Stomach (tissue), 9 donors: ENCODE results near the gene PEX10. TPM values are rescaled to one million over a fixed set of nuclear protein-coding genes. Genes with fewer than 3 reads are reported as not detected.

Experiments
- DNase-seq, 2 donors: peaks; one replicate each; pipeline versions ENCODE4 v3.0.0 to v3.0.0-alpha.2; 2013 to 2019
- H3K27ac ChIP-seq, 5 donors: fragments of 200-600 bp in 4 of 5; sonication (generic) in 4 of 5; one replicate each; pipeline ENCODE4 v1.5.1; 2013 to 2019; ENCODE audit warnings: mild to moderate bottlenecking in 1 of 5, moderate library complexity in 1 of 5
- H3K27me3 ChIP-seq, 3 donors: fragments of 200-600 bp; sonication (generic); one replicate each; pipeline ENCODE4 v1.5.1; 2017 to 2019; ENCODE audit warnings: mixed run types in 1 of 3
- H3K36me3 ChIP-seq, 4 donors: fragments of 200-600 bp; sonication (generic); 1 replicate in 3 of 4; 2 replicates in 1 of 4; pipeline ENCODE4 v1.5.1; 2016 to 2019
- H3K4me1 ChIP-seq, 4 donors: fragments of 200-600 bp; sonication (generic); one replicate each; pipeline ENCODE4 v1.5.1; 2016 to 2019
- H3K4me3 ChIP-seq, 4 donors: fragments of 200-600 bp; sonication (generic) in 3 of 4; one replicate each; pipeline ENCODE4 v1.5.1; 2016 to 2019; ENCODE audit warnings: mild to moderate bottlenecking in 1 of 4
- H3K9me3 ChIP-seq, 4 donors: fragments of 200-600 bp; sonication (generic); one replicate each; pipeline ENCODE4 v1.5.1; 2016 to 2019
- EP300 ChIP-seq: sonication (generic); formaldehyde crosslinking; IDR thresholded peaks from one replicate; pipeline ENCODE4 v1.6.1; 2017; ENCODE audit warnings: antibody characterized with exemption
- POLR2A ChIP-seq, 4 donors: fragments of 450-650 bp; IDR thresholded peaks; one replicate each; pipeline ENCODE4 v1.6.1; 2016; ENCODE audit warnings: antibody characterized with exemption in 4 of 4, control low read depth in 2 of 4, mild to moderate bottlenecking in 1 of 4, moderate library complexity in 1 of 4
- POLR2AphosphoS5 ChIP-seq, 3 donors: sonication (generic); formaldehyde crosslinking; IDR thresholded peaks; one replicate each; pipeline ENCODE4 v1.6.1; 2016; ENCODE audit warnings: antibody characterized with exemption in 3 of 3
- WGBS, 5 donors: extraction: QIAGEN DNeasy Blood & Tissue Kit in 3 of 5; methylation state at CpG; one replicate each; pipeline versions ENCODE4 v1.1.5 to v1.1.7; 2013 to 2018; 5-methylcytosine and 5-hydroxymethylcytosine counted together
- intact Hi-C: fragments of 100-400 bp; cut with DNase I; formaldehyde crosslinking; loops from one replicate; pipeline ENCODE4 v1.15.1; 2023; ENCODE audit warnings: low total_unique reads
- polyA plus RNA-seq, 3 donors: library from polyadenylated mRNA; stranded (reverse); fragments of 200-250 nt; gene quantifications; one replicate each; pipeline ENCODE4 v1.2.3, GENCODE V29; 2013
- total RNA-seq, 5 donors: library from RNA; depleted of rRNA; stranded (reverse); fragments of >200 nt; gene quantifications; one replicate each; pipeline versions ENCODE4 v1.1.0 to v1.2.3, GENCODE V29; 2014 to 2016
- TF ChIP-seq, protein P1 (sequence below), 7 experiments: fragments of 450-650 bp in 4 of 7; fragments of 200-600 bp in 3 of 7; sonication (generic) in 3 of 7; IDR thresholded peaks; one replicate each; pipeline ENCODE4 v1.5.1; 2016 to 2019; ENCODE audit warnings: antibody characterized with exemption in 7 of 7, control low read depth in 2 of 7, mild to moderate bottlenecking in 1 of 7
- donor health status: healthy with polysubstance abuse.
- donor health status: Bipolar disorder and iron deficiency.
- donor health status: healthy.

PEX10 gene
- total and polyA plus RNA-seq, 8 donors: 0.87 to 27.2 (median 15.7) TPM

DNA sequence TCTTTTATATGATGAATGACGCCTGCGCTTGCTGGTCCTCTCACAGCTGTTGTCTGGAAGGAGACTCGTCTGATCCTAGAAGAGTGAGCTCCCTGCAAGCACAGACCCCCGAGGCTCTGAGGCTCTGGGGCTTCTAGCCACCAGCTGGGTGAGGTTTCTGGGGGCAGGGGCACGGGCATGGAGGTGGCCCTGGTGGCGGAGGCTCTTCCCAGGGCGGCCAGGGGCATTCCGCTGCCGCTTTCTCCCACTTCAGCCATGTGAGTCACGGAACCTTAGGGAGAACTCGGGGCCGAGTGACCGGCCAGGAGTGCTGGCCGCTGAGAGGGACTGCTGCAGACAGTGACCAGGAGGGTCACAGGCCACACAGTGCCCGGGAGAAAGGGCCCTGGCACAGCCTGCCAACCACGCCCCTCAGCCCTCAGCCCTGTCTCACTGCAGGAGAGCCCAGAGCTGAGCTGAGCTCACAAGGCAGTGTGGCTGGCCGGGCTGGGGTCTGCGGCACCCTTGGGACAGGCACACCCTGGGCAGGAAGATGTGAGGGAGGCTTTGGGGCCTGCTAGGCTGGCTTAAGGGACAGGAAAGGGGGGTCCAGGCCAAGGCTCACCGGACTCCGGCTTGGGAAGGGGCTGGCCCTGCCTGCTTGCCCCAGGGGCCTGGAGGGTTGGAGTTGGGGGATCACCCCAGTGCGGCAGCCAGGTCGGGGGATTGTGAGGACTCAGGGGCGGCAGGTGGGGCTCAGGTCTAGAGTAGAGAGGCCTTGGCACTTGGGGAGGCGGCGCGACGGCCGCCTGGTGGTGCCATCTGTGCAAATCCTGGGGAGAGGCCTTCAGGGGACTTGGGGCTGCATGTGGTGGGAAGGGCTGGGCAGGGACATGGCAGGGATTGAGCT is 56.7 kb downstream of the PEX10 start:
- H3K27me3 ChIP-seq: no peaks in the 10 kb centered on the region
- no peak for DNase-seq
- H3K27ac ChIP-seq: no peak overlapping the region
- peaks cover 0 to 14% (median 6%) of the 10 kb centered on the region in 4 donors for H3K36me3 ChIP-seq
- 84 to 94% (median 89%) methylated on average over 17 to 28 of the region's 28 CpGs for WGBS, 5 donors
- intact Hi-C loops: no loop called here
- no peaks in the 10 kb centered on the region for H3K9me3 ChIP-seq
- no peak overlapping the region for H3K4me3 ChIP-seq
- TF ChIP-seq POLR2AphosphoS5 (IDR thresholded peaks at IDR 0.05) (no peak), POLR2A (IDR thresholded peaks at IDR 0.05) (no peak), EP300 (no peak)
- TF ChIP-seq, protein P1, sequence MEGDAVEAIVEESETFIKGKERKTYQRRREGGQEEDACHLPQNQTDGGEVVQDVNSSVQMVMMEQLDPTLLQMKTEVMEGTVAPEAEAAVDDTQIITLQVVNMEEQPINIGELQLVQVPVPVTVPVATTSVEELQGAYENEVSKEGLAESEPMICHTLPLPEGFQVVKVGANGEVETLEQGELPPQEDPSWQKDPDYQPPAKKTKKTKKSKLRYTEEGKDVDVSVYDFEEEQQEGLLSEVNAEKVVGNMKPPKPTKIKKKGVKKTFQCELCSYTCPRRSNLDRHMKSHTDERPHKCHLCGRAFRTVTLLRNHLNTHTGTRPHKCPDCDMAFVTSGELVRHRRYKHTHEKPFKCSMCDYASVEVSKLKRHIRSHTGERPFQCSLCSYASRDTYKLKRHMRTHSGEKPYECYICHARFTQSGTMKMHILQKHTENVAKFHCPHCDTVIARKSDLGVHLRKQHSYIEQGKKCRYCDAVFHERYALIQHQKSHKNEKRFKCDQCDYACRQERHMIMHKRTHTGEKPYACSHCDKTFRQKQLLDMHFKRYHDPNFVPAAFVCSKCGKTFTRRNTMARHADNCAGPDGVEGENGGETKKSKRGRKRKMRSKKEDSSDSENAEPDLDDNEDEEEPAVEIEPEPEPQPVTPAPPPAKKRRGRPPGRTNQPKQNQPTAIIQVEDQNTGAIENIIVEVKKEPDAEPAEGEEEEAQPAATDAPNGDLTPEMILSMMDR (IDR thresholded peaks at IDR 0.05): no peak
- peaks cover 10 to 28% (median 14%) of the 10 kb centered on the region in 4 donors for H3K4me1 ChIP-seq

DNA sequence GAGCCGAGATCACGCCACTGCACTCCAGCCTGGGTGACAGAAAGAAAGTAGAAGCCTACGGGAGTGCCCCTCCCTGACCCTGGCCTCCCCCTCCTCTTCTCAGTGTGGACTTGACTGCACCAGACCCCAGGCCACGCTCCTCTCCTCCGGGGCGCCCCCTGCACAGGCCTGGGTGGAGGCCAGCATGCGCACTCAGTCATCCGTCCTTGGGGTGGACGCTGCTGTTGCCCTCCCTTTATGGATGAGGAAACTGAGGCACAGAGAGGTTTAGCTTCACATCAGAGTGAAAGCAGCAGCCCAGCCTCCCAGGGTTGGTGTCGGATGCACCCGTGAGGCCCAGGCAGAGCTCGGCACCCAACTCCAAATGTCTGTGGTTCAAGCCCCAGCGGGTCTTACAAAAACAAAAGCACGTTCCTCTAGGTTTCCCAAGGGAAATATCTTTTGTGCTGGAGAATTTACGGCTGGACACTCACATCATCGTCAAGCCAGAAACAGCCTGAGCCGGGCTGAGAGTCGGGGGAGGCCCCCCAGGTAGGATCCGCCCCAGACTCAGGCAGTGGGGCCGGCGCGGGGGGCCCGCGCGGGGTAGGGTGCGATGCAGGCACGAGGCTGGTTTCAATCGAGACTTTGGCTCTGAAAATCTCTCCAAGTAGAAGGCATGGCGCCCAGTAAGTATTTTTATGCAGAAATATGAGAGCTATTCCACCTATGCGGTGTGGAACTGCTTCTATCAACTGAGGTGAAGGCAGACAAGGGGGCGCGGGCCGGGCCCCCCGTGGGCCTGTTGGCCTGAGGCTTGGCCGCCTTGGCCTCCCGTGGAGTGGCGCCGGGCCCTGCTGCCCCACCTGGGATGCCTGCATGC is 57.6 kb downstream of the PEX10 start:
- Histone ChIP-seq H3K27ac (no peak overlapping the region), H3K27me3 (no peaks in the 10 kb centered on the region)

More for the DNA sequence above, 57.6 kb downstream of the PEX10 start:
- Histone ChIP-seq H3K36me3 (peaks cover 0 to 14% (median 6%) of the 10 kb centered on the region in 4 donors), H3K4me3 (no peak overlapping the region), H3K9me3 (no peaks in the 10 kb centered on the region), H3K4me1 (peaks cover 10 to 28% (median 14%) of the 10 kb centered on the region in 4 donors)
- DNase-seq: no peak
- 84 to 94% (median 93%) methylated on average over 37 to 38 of the region's 38 CpGs for WGBS, 5 donors
- TF ChIP-seq, protein P1 (IDR thresholded peaks at IDR 0.05): no peak
- no peak for TF ChIP-seq POLR2A (IDR thresholded peaks at IDR 0.05)
- TF ChIP-seq EP300: no peak
- TF ChIP-seq POLR2AphosphoS5 (IDR thresholded peaks at IDR 0.05): no peak
- intact Hi-C loops: no loop called here

Other genes with a start within 250 kb of the PEX10 start
- 100 to 1,000 TPM in 1 of 5 donors, 10 to 100 TPM in 3, 1 to 10 TPM in 1; 8.2 to 170 (median 25.8) TPM for gene FAAP20, start 217.8 kb downstream of the PEX10 start, total RNA-seq
- gene FAAP20, start 217.8 kb downstream of the PEX10 start, polyA plus RNA-seq: 100 to 1,000 TPM in 2 of 3 donors, 10 to 100 TPM in 1; 91.3 to 120 (median 101) TPM
- 10 to 100 TPM; 18.7 to 84.0 (median 32.7) TPM for gene SKI, start 184.2 kb downstream of the PEX10 start, total RNA-seq
- 10 to 100 TPM in 2 of 3 donors, 1 to 10 TPM in 1; 7.4 to 14.8 (median 13.9) TPM for gene SKI, start 184.2 kb downstream of the PEX10 start, polyA plus RNA-seq
- gene MORN1, start 21.0 kb downstream of the PEX10 start, total RNA-seq: 10 to 100 TPM in 3 of 5 donors, 1 to 10 TPM in 2; 3.1 to 18.1 (median 15.8) TPM
- 1 to 10 TPM; 2.6 to 5.7 (median 3.7) TPM for gene MORN1, start 21.0 kb downstream of the PEX10 start, polyA plus RNA-seq
- gene RER1, start 20.7 kb downstream of the PEX10 start, total RNA-seq: 10 to 100 TPM; 58.2 to 73.6 (median 69.6) TPM
- 10 to 100 TPM; 38.2 to 63.8 (median 53.3) TPM for gene RER1, start 20.7 kb downstream of the PEX10 start, polyA plus RNA-seq
- 1 to 10 TPM in 2 of 5 donors, under 1 TPM in 1, not detected in 2; 0.55 to 4.5 (median 1.3) TPM for gene PLCH2, start 63.7 kb upstream of the PEX10 start, total RNA-seq
- gene PLCH2, start 63.7 kb upstream of the PEX10 start, polyA plus RNA-seq: 10 to 100 TPM in 1 of 3 donors, under 1 TPM in 2; 0.75 to 24.9 (median 0.76) TPM
- 10 to 100 TPM in 4 of 5 donors, 1 to 10 TPM in 1; 6.4 to 86.0 (median 27.9) TPM for gene PANK4, start 114.0 kb upstream of the PEX10 start, total RNA-seq
- 10 to 100 TPM in 2 of 3 donors, 1 to 10 TPM in 1; 7.6 to 17.2 (median 15.6) TPM for gene PANK4, start 114.0 kb upstream of the PEX10 start, polyA plus RNA-seq
- gene HES5, start 117.7 kb upstream of the PEX10 start, total RNA-seq: 1 to 10 TPM in 1 of 5 donors, not detected in 4; 9.6 TPM
- gene HES5, start 117.7 kb upstream of the PEX10 start, polyA plus RNA-seq: under 1 TPM in 1 of 3 donors, not detected in 2; 0.25 TPM
- gene TNFRSF14, start 143.8 kb upstream of the PEX10 start, total RNA-seq: 100 to 1,000 TPM in 3 of 5 donors, 10 to 100 TPM in 2; 33.2 to 413 (median 301) TPM
- 100 to 1,000 TPM in 1 of 3 donors, 10 to 100 TPM in 2; 58.0 to 128 (median 64.8) TPM for gene TNFRSF14, start 143.8 kb upstream of the PEX10 start, polyA plus RNA-seq
- 100 to 1,000 TPM in 1 of 5 donors, 10 to 100 TPM in 3, 1 to 10 TPM in 1; 8.5 to 668 (median 21.0) TPM for gene PRXL2B, start 174.2 kb upstream of the PEX10 start, total RNA-seq
- gene PRXL2B, start 174.2 kb upstream of the PEX10 start, polyA plus RNA-seq: 10 to 100 TPM; 18.9 to 23.8 (median 20.9) TPM
- gene MMEL1, start 220.5 kb upstream of the PEX10 start, total RNA-seq: 100 to 1,000 TPM in 1 of 5 donors, 10 to 100 TPM in 1, 1 to 10 TPM in 3; 1.3 to 190 (median 4.5) TPM
- 10 to 100 TPM; 20.5 to 27.3 (median 26.7) TPM for gene MMEL1, start 220.5 kb upstream of the PEX10 start, polyA plus RNA-seq